H9 (cell line): Measurements from ENCODE around the gene RPS14. TPM values are rescaled to one million over a fixed set of nuclear protein-coding genes. Genes with fewer than 3 reads are reported as not detected.
A peak's percentile ranks its signal among the peaks of the same experiment; 100 is the strongest.

Source experiments
- DNase-seq: peaks from one replicate; pipeline ENCODE4 v3.0.0-alpha.2; 2017
- H2AFZ ChIP-seq: one replicate; pipeline ENCODE4 v1.6.1; 2013; ENCODE audit warnings: mild to moderate bottlenecking, low read length, control low read depth, moderate library complexity
- H2AK5ac ChIP-seq: 2 replicates; pipeline ENCODE4 v1.6.1; 2013; ENCODE audit warnings: low read length, control low read depth, mixed read lengths; ENCODE audit not compliant: insufficient read length
- H2BK120ac ChIP-seq: one replicate; pipeline ENCODE4 v1.6.1; 2013; ENCODE audit warnings: low read depth, mild to moderate bottlenecking, low read length, control low read depth, inconsistent platforms; ENCODE audit not compliant: poor library complexity, severe bottlenecking
- H2BK12ac ChIP-seq: 2 replicates; pipeline ENCODE4 v1.6.1; 2013; ENCODE audit warnings: low read length, control low read depth, mixed read lengths, low read depth; ENCODE audit not compliant: insufficient read length
- H2BK15ac ChIP-seq: 2 replicates; pipeline ENCODE4 v1.6.1; 2013; ENCODE audit warnings: low read depth, low read length, control low read depth
- H2BK20ac ChIP-seq: one replicate; pipeline ENCODE4 v1.6.1; 2013; ENCODE audit warnings: low read depth, mild to moderate bottlenecking, low read length, control low read depth, inconsistent platforms; ENCODE audit not compliant: poor library complexity, severe bottlenecking
- H2BK5ac ChIP-seq: 2 replicates; pipeline ENCODE4 v1.6.1; 2013; ENCODE audit warnings: low read length, control low read depth, mixed read lengths; ENCODE audit not compliant: insufficient read length
- H3K14ac ChIP-seq: 2 replicates; pipeline ENCODE4 v1.6.1; 2013; ENCODE audit warnings: low read length, control low read depth; ENCODE audit not compliant: insufficient read depth
- H3K18ac ChIP-seq: 2 replicates; pipeline ENCODE4 v1.6.1; 2013; ENCODE audit warnings: low read depth, mild to moderate bottlenecking, mixed read lengths, low read length, control low read depth; ENCODE audit not compliant: insufficient read length
- H3K23ac ChIP-seq: 2 replicates; pipeline ENCODE4 v1.6.1; 2013; ENCODE audit warnings: low read length, control low read depth, mixed read lengths, low read depth; ENCODE audit not compliant: insufficient read length
- H3K23me2 ChIP-seq: 2 replicates; pipeline ENCODE4 v1.6.1; 2013; ENCODE audit warnings: low read depth, mild to moderate bottlenecking, mixed read lengths, low read length, control low read depth; ENCODE audit not compliant: insufficient read length, poor library complexity, severe bottlenecking
- H3K27ac ChIP-seq: 2 replicates; pipeline ENCODE4 v1.5.1; 2013; ENCODE audit warnings: low read length, control low read depth, mixed read lengths, low read depth; ENCODE audit not compliant: insufficient read length
- H3K27me3 ChIP-seq: 2 replicates; pipeline ENCODE4 v1.6.1; 2013; ENCODE audit warnings: low read length, control low read depth, inconsistent platforms; ENCODE audit not compliant: insufficient read depth
- H3K4ac ChIP-seq: 2 replicates; pipeline ENCODE4 v1.6.1; 2013; ENCODE audit warnings: low read depth, mild to moderate bottlenecking, control low read depth, inconsistent platforms, low read length, moderate library complexity
- H3K4me1 ChIP-seq: 2 replicates; pipeline ENCODE4 v1.6.1; 2013; ENCODE audit warnings: low read length, control low read depth, inconsistent platforms; ENCODE audit not compliant: insufficient read depth
- H3K4me2 ChIP-seq: 2 replicates; pipeline ENCODE4 v1.6.1; 2013; ENCODE audit warnings: low read length, control low read depth, mixed read lengths; ENCODE audit not compliant: insufficient read length, insufficient read depth
- H3K56ac ChIP-seq: 2 replicates; pipeline ENCODE4 v1.6.1; 2013; ENCODE audit warnings: low read depth, mild to moderate bottlenecking, mixed read lengths, low read length, control low read depth; ENCODE audit not compliant: insufficient read length
- H3K79me1 ChIP-seq: 2 replicates; pipeline ENCODE4 v1.6.1; 2013; ENCODE audit warnings: low read depth, mild to moderate bottlenecking, moderate library complexity, low read length, control low read depth, inconsistent platforms; ENCODE audit not compliant: insufficient read depth, poor library complexity, severe bottlenecking
- H3K79me2 ChIP-seq: 2 replicates; pipeline ENCODE4 v1.6.1; 2013; ENCODE audit warnings: low read length, control low read depth, inconsistent platforms; ENCODE audit not compliant: insufficient read depth
- H3K9ac ChIP-seq: 2 replicates; pipeline ENCODE4 v1.6.1; 2013; ENCODE audit warnings: low read length, control low read depth, mixed read lengths; ENCODE audit not compliant: insufficient read length; ENCODE audit errors: extremely low read depth
- H3K9me3 ChIP-seq: one replicate; pipeline ENCODE4 v1.6.1; 2013; ENCODE audit warnings: low read depth, low read length, inconsistent platforms; ENCODE audit not compliant: control insufficient read depth
- H3T11ph ChIP-seq: one replicate; pipeline ENCODE4 v1.6.1; 2013; ENCODE audit warnings: mild to moderate bottlenecking, low read length, control low read depth, inconsistent platforms
- H4K20me1 ChIP-seq: one replicate; pipeline ENCODE4 v1.6.1; 2013; ENCODE audit not compliant: control insufficient read depth, insufficient read length, insufficient read depth
- H4K5ac ChIP-seq: 2 replicates; pipeline ENCODE4 v1.6.1; 2013; ENCODE audit warnings: low read depth, mild to moderate bottlenecking, mixed read lengths, low read length, control low read depth; ENCODE audit not compliant: insufficient read length
- H4K8ac ChIP-seq: replicated peaks from 2 replicates; pipeline ENCODE4 v1.6.1; 2013; ENCODE audit warnings: low read length, control low read depth, mixed read lengths, low read depth; ENCODE audit not compliant: insufficient read length
- H4K91ac ChIP-seq: 2 replicates; pipeline ENCODE4 v1.6.1; 2013; ENCODE audit warnings: low read depth, mild to moderate bottlenecking, moderate library complexity, mixed read lengths, low read length, control low read depth; ENCODE audit not compliant: insufficient read length
- H3K27ac Mint-ChIP-seq, 3 experiments: 2 replicates in 2 of 3; 3 replicates in 1 of 3; pipeline ENCODE4 v1.8.0; 2020 to 2021; ENCODE audit warnings: mixed read lengths in 3 of 3, mild to moderate bottlenecking in 1 of 3, moderate library complexity in 1 of 3
- H3K27me3 Mint-ChIP-seq: 2 replicates; pipeline ENCODE4 v1.8.0; 2021; ENCODE audit warnings: low read depth, mild to moderate bottlenecking, moderate library complexity, mixed read lengths
- H3K36me3 Mint-ChIP-seq, 3 experiments: 2 replicates in 2 of 3; 3 replicates in 1 of 3; pipeline ENCODE4 v1.8.0; 2020 to 2021; ENCODE audit warnings: low read depth in 3 of 3, mixed read lengths in 3 of 3; ENCODE audit not compliant: insufficient read depth in 1 of 3
- H3K4me1 Mint-ChIP-seq, 2 experiments: 2 replicates each; pipeline ENCODE4 v1.8.0; 2020; ENCODE audit warnings: mixed read lengths in 2 of 2
- H3K4me3 Mint-ChIP-seq, 2 experiments: 2 replicates in 1 of 2; 3 replicates in 1 of 2; pipeline ENCODE4 v1.8.0; 2020 to 2021; ENCODE audit warnings: mild to moderate bottlenecking in 2 of 2, mixed read lengths in 2 of 2, moderate library complexity in 1 of 2
- H3K9me3 Mint-ChIP-seq, 2 experiments: 2 replicates in 1 of 2; 3 replicates in 1 of 2; pipeline ENCODE4 v1.8.0; 2020; ENCODE audit warnings: mild to moderate bottlenecking in 2 of 2, mixed read lengths in 2 of 2, moderate library complexity in 1 of 2
- WGBS: extraction: QIAGEN DNeasy Blood & Tissue Kit; methylation state at CpG from one replicate; pipeline ENCODE4 v1.1.7; 2013; ENCODE audit warnings: missing lambda C conversion rate, low lambda C conversion rate, mixed read lengths; ENCODE audit not compliant: insufficient read length; ENCODE audit errors: extremely low coverage; 5-methylcytosine and 5-hydroxymethylcytosine counted together
- total RNA-seq: library from RNA; stranded (reverse); gene quantifications from 2 replicates; pipeline ENCODE4 v1.2.1, GENCODE V29; 2021
- TF ChIP-seq, protein P1 (sequence below): fragments of 200-600 bp; sonication (generic); conservative IDR thresholded peaks from 3 replicates; pipeline ENCODE4 v1.8.0; 2021; ENCODE audit warnings: antibody characterized with exemption, mild to moderate bottlenecking

RPS14 gene
- total RNA-seq, 1 experiment from 2014 or later = 2,533 TPM

GRCh38 chr5:150397146-150397781, 52.3 kb downstream of the RPS14 start:
- Histone ChIP-seq H3K4me1 (no peaks in the 10 kb centered on the region), H3T11ph (no peak overlapping the region), H2BK120ac (no peak overlapping the region), H4K5ac (no peak overlapping the region), H3K4me2 (no peak overlapping the region), H3K79me2 (no peaks in the 10 kb centered on the region), H3K27me3 (no peaks in the 10 kb centered on the region), H3K79me1 (no peaks in the 10 kb centered on the region), H3K9me3 (no peaks in the 10 kb centered on the region), H3K23me2 (no peaks in the 10 kb centered on the region), H2BK12ac (no peak overlapping the region), H3K9ac (no peak overlapping the region), H2AK5ac (no peak overlapping the region), H4K20me1 (peaks cover 2% of the 10 kb centered on the region), H3K14ac (no peak overlapping the region), H3K56ac (no peak overlapping the region), H2BK20ac (no peak overlapping the region), H3K23ac (no peak overlapping the region), H3K4ac (no peak overlapping the region), H3K27ac (no peak overlapping the region), H2BK15ac (no peak overlapping the region), H2AFZ (no peak overlapping the region), H4K91ac (no peak overlapping the region), H2BK5ac (no peak overlapping the region), H4K8ac (no peak overlapping the region), H3K18ac (no peak overlapping the region)
- Mint-ChIP-seq H3K9me3 (no peaks in the 10 kb centered on the region), H3K36me3 (peaks cover 48 to 91% (median 74%) of the 10 kb centered on the region in 3 experiments), H3K27ac (0 out of 7 replicates have a peak overlapping the region, but pooled peaks of 1 of the 3 experiments have one; percentile 1), H3K4me3 (no peak overlapping the region), H3K4me1 (no peaks in the 10 kb centered on the region), H3K27me3 (no peaks in the 10 kb centered on the region)
- no CpG with 5 or more reads among the region's 14 CpGs for WGBS
- TF ChIP-seq, protein P1, sequence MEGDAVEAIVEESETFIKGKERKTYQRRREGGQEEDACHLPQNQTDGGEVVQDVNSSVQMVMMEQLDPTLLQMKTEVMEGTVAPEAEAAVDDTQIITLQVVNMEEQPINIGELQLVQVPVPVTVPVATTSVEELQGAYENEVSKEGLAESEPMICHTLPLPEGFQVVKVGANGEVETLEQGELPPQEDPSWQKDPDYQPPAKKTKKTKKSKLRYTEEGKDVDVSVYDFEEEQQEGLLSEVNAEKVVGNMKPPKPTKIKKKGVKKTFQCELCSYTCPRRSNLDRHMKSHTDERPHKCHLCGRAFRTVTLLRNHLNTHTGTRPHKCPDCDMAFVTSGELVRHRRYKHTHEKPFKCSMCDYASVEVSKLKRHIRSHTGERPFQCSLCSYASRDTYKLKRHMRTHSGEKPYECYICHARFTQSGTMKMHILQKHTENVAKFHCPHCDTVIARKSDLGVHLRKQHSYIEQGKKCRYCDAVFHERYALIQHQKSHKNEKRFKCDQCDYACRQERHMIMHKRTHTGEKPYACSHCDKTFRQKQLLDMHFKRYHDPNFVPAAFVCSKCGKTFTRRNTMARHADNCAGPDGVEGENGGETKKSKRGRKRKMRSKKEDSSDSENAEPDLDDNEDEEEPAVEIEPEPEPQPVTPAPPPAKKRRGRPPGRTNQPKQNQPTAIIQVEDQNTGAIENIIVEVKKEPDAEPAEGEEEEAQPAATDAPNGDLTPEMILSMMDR = no peak
- DNase-seq = no peak
